HG03571 (cell line): ENCODE measurements around the gene BCOR.

Experiments
- ATAC-seq: cut with Tn5 transposase; IDR thresholded peaks from one replicate; pipeline ENCODE4 v1.9.1; 2021; ENCODE audit not compliant: unreplicated experiment

Gene BCOR

GRCh38 chrX:40099055-40099958 lies 1.5 kb upstream of the BCOR start:
- peak; percentile 37 for ATAC-seq

- ATAC-seq = no peak
Measured at GRCh38 chrX:40098264-40099054, 701 bp upstream of the BCOR start.

- ATAC-seq = no peak
Measured at GRCh38 chrX:40097141-40097503, 636 bp downstream of the BCOR start.

GRCh38 chrX:40096395-40097091 lies 1.2 kb downstream of the BCOR start:
- no peak for ATAC-seq

GRCh38 chrX:40095583-40096394 lies 2.0 kb downstream of the BCOR start:
- ATAC-seq = no peak

GRCh38 chrX:40094900-40095582 lies 2.7 kb downstream of the BCOR start:
- ATAC-seq = no peak

- ATAC-seq = no peak
Measured at GRCh38 chrX:40094041-40094899, 3.5 kb downstream of the BCOR start.

GRCh38 chrX:40093586-40093985 lies 4.2 kb downstream of the BCOR start:
- no peak for ATAC-seq

- no peak for ATAC-seq
Measured at GRCh38 chrX:40092808-40093435, 4.8 kb downstream of the BCOR start.

GRCh38 chrX:40091691-40092421 lies 5.9 kb downstream of the BCOR start:
- ATAC-seq = no peak

GRCh38 chrX:40090961-40091360 lies 6.8 kb downstream of the BCOR start:
- ATAC-seq = no peak

GRCh38 chrX:40090050-40090804 lies 7.5 kb downstream of the BCOR start:
- no peak for ATAC-seq

- no peak for ATAC-seq
Measured at GRCh38 chrX:40088803-40089540, 8.8 kb downstream of the BCOR start.

GRCh38 chrX:40088299-40088625 lies 9.5 kb downstream of the BCOR start:
- no peak for ATAC-seq

- ATAC-seq = no peak
Measured at GRCh38 chrX:40087425-40088298, 10.1 kb downstream of the BCOR start.
